Measurements from ENCODE around the gene RNF214.

The RNF214 gene

DNA sequence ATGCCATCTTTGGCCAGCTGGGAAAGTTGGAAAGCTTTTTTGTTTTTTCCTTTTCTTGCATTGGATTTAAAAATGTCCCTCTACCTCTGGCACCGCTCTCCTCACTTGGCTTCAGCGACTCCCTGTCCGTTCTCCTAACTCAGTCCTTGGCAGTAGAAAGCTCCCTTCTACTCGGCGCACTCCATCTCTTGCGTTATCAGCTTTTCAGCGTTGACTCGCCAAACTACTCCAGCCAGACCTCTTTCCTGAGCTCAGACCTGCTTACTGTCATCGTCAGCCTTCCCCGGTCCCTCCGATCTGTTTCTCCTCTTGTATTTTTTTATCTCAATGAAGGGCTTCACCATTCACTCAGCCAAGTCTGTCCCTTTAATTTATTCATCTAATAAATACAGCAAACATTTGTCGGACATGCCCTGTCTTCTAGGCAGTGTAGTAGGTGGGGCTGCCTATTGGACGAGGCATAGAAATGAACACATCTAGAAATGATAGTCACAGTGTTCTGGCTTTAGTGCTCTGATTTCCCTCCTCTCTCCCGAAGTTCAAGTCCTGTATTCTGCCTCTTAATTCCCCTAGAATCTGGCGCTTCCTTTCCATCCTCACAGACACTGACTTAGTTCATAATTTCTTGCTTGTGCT, 96.0 kb downstream of the RNF214 start:
- Histone ChIP-seq H3K36me3 (ENCODE audit: control insufficient read depth in 1 of 2, insufficient read depth in 2 of 2, low read length in 2 of 2) (no peaks in the 10 kb centered on the region), H3K4me3 (ENCODE audit: low read depth in 1 of 2, low read length in 2 of 2) (peak overlapping the region; percentile 85 to 92), H3K4me1 (ENCODE audit: control insufficient read depth in 1 of 2, insufficient read depth in 2 of 2, low read length in 2 of 2) (peaks cover 9 to 10% of the 10 kb centered on the region in 2 donors), H3K9me3 (ENCODE audit: control insufficient read depth in 1 of 2, low read length in 2 of 2) (no peaks in the 10 kb centered on the region), H3K27ac (ENCODE audit: low read depth, low read length) (peak overlapping the region; percentile 89), H3K9ac (ENCODE audit: low read depth in 1 of 2, low read length in 2 of 2) (peak overlapping the region; percentile 56 to 69), H3K27me3 (ENCODE audit: control insufficient read depth in 1 of 2, insufficient read depth in 2 of 2, low read length in 2 of 2) (no peaks in the 10 kb centered on the region)

- Histone ChIP-seq H3K4me3 (ENCODE audit: low read depth in 1 of 2, low read length in 2 of 2) (no peak overlapping the region), H3K4me1 (ENCODE audit: control insufficient read depth in 1 of 2, insufficient read depth in 2 of 2, low read length in 2 of 2) (peaks cover 9 to 10% of the 10 kb centered on the region in 2 donors), H3K27me3 (ENCODE audit: control insufficient read depth in 1 of 2, insufficient read depth in 2 of 2, low read length in 2 of 2) (no peaks in the 10 kb centered on the region), H3K36me3 (ENCODE audit: control insufficient read depth in 1 of 2, insufficient read depth in 2 of 2, low read length in 2 of 2) (peaks cover 0 to 6% of the 10 kb centered on the region in 2 donors), H3K9ac (ENCODE audit: low read depth in 1 of 2, low read length in 2 of 2) (no peak overlapping the region), H3K9me3 (ENCODE audit: control insufficient read depth in 1 of 2, low read length in 2 of 2) (no peaks in the 10 kb centered on the region), H3K27ac (ENCODE audit: low read depth, low read length) (no peak overlapping the region)
These were observed 100.4 kb downstream of the RNF214 start for GRCh38 chr11:117332843-117333242.

GRCh38 chr11:117333917-117334316, 101.4 kb downstream of the RNF214 start:
- Histone ChIP-seq H3K4me1 (ENCODE audit: control insufficient read depth in 1 of 2, insufficient read depth in 2 of 2, low read length in 2 of 2) (peaks cover 3 to 4% of the 10 kb centered on the region in 2 donors), H3K36me3 (ENCODE audit: control insufficient read depth in 1 of 2, insufficient read depth in 2 of 2, low read length in 2 of 2) (peaks cover 0 to 6% of the 10 kb centered on the region in 2 donors), H3K9ac (ENCODE audit: low read depth in 1 of 2, low read length in 2 of 2) (no peak overlapping the region), H3K4me3 (ENCODE audit: low read depth in 1 of 2, low read length in 2 of 2) (no peak overlapping the region), H3K27me3 (ENCODE audit: control insufficient read depth in 1 of 2, insufficient read depth in 2 of 2, low read length in 2 of 2) (no peaks in the 10 kb centered on the region), H3K27ac (ENCODE audit: low read depth, low read length) (no peak overlapping the region), H3K9me3 (ENCODE audit: control insufficient read depth in 1 of 2, low read length in 2 of 2) (no peaks in the 10 kb centered on the region)

- Histone ChIP-seq H3K36me3 (ENCODE audit: control insufficient read depth in 1 of 2, insufficient read depth in 2 of 2, low read length in 2 of 2) (peaks cover 0 to 6% of the 10 kb centered on the region in 2 donors), H3K4me1 (ENCODE audit: control insufficient read depth in 1 of 2, insufficient read depth in 2 of 2, low read length in 2 of 2) (no peaks in the 10 kb centered on the region), H3K9ac (ENCODE audit: low read depth in 1 of 2, low read length in 2 of 2) (no peak overlapping the region)
These were observed 102.4 kb downstream of the RNF214 start for GRCh38 chr11:117334896-117335295.

DNA sequence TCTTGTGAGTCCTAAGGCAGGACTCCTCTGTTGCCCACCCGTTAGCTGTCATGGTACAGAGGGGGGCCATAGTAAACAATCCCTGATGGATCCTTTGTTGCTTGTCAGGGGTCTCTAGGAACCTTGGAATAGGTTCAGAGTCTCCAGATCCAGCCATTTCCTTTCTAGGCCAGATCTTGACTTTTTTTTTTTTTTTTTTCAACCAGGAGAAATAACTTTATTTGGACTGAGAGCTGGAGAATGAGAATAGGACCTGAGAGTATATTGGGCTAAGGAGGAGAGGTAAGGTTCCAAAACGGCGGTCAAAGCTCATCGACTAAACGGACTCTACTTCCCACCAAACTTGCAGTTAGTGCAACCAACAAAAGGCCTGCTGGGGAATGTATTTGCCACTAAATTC, 102.9 kb downstream of the RNF214 start:
- H3K27ac ChIP-seq (ENCODE audit: low read depth, low read length): no peak overlapping the region
- H3K27me3 ChIP-seq (ENCODE audit: control insufficient read depth in 1 of 2, insufficient read depth in 2 of 2, low read length in 2 of 2): no peaks in the 10 kb centered on the region
- H3K4me3 ChIP-seq (ENCODE audit: low read depth in 1 of 2, low read length in 2 of 2): no peak overlapping the region
- peaks cover 0 to 6% of the 10 kb centered on the region in 2 donors for H3K36me3 ChIP-seq (ENCODE audit: control insufficient read depth in 1 of 2, insufficient read depth in 2 of 2, low read length in 2 of 2)
- H3K9ac ChIP-seq (ENCODE audit: low read depth in 1 of 2, low read length in 2 of 2): no peak overlapping the region
- no peaks in the 10 kb centered on the region for H3K4me1 ChIP-seq (ENCODE audit: control insufficient read depth in 1 of 2, insufficient read depth in 2 of 2, low read length in 2 of 2)
- H3K9me3 ChIP-seq (ENCODE audit: control insufficient read depth in 1 of 2, low read length in 2 of 2): no peaks in the 10 kb centered on the region

More at GRCh38 chr11:117334896-117335295, 102.4 kb downstream of the RNF214 start:
- no peaks in the 10 kb centered on the region for H3K27me3 ChIP-seq (ENCODE audit: control insufficient read depth in 1 of 2, insufficient read depth in 2 of 2, low read length in 2 of 2)
- H3K4me3 ChIP-seq (ENCODE audit: low read depth in 1 of 2, low read length in 2 of 2): no peak overlapping the region
- H3K9me3 ChIP-seq (ENCODE audit: control insufficient read depth in 1 of 2, low read length in 2 of 2): no peaks in the 10 kb centered on the region
- no peak overlapping the region for H3K27ac ChIP-seq (ENCODE audit: low read depth, low read length)
